Retinal pigment epithelial cell (primary cell): ENCODE measurements around the gene DPY19L1.
A peak's percentile ranks its signal among the peaks of the same experiment; 100 is the strongest.
"Not testable (repeated sequence)": the region's sequence is repeated elsewhere in the genome, so short reads cannot be mapped to it uniquely, and the experiment has no call there.

Experiments used
- DNase-seq: peaks from one replicate; pipeline ENCODE4 v3.0.0-alpha.2; 2010; ENCODE audit warnings: low read depth
- H3K4me3 ChIP-seq: 2 replicates; pipeline ENCODE4 v1.5.1; 2011; ENCODE audit warnings: mild to moderate bottlenecking, low read length, control low read depth, moderate library complexity
- CTCF ChIP-seq: conservative IDR thresholded peaks from 2 replicates; pipeline ENCODE4 v1.5.1; 2011; ENCODE audit warnings: low read depth, low read length, control low read depth, inconsistent platforms

DPY19L1 gene

GRCh38 chr7:34946486-34946885 is 90.8 kb downstream of the DPY19L1 start:
- H3K4me3 ChIP-seq = no peak overlapping the region
- no peak for DNase-seq
- no peak for TF ChIP-seq CTCF

- H3K4me3 ChIP-seq, DNase-seq: not testable (repeated sequence)
Observed at GRCh38 chr7:34945894-34946477, 91.3 kb downstream of the DPY19L1 start.

GRCh38 chr7:34939175-34939574 is 98.1 kb downstream of the DPY19L1 start:
- no peak for DNase-seq
- no peak overlapping the region for H3K4me3 ChIP-seq
- TF ChIP-seq CTCF = no peak

- not testable (repeated sequence) for DNase-seq, H3K4me3 ChIP-seq
Observed at GRCh38 chr7:34935735-34936165, 101.5 kb downstream of the DPY19L1 start.

GRCh38 chr7:34931739-34932138 is 105.5 kb downstream of the DPY19L1 start:
- H3K4me3 ChIP-seq = no peak overlapping the region
- no peak for TF ChIP-seq CTCF
- no peak for DNase-seq

- H3K4me3 ChIP-seq, DNase-seq: not testable (repeated sequence)
Observed at GRCh38 chr7:34929783-34930182, 107.5 kb downstream of the DPY19L1 start.

- no peak for TF ChIP-seq CTCF
- H3K4me3 ChIP-seq = no peak overlapping the region
- no peak for DNase-seq
Observed at GRCh38 chr7:34928560-34928959, 108.7 kb downstream of the DPY19L1 start.

- no peak overlapping the region for H3K4me3 ChIP-seq
- no peak for DNase-seq
- peak; percentile 70 for TF ChIP-seq CTCF
Observed at GRCh38 chr7:34928052-34928451, 109.2 kb downstream of the DPY19L1 start.

GRCh38 chr7:34920470-34920869 is 116.8 kb downstream of the DPY19L1 start:
- not testable (repeated sequence) for DNase-seq, H3K4me3 ChIP-seq

GRCh38 chr7:34919038-34919437 is 118.2 kb downstream of the DPY19L1 start:
- not testable (repeated sequence) for H3K4me3 ChIP-seq

GRCh38 chr7:34918198-34918861 is 119.0 kb downstream of the DPY19L1 start:
- DNase-seq, H3K4me3 ChIP-seq: not testable (repeated sequence)

More at GRCh38 chr7:34919038-34919437, 118.2 kb downstream of the DPY19L1 start:
- DNase-seq = not testable (repeated sequence)

GRCh38 chr7:34917515-34917914 is 119.8 kb downstream of the DPY19L1 start:
- not testable (repeated sequence) for H3K4me3 ChIP-seq, DNase-seq
